Ovary (tissue), 3 donors: Measurements from ENCODE around the gene SRL.

ENCODE experiments used
- EP300 ChIP-seq: sonication (generic); formaldehyde crosslinking; IDR thresholded peaks from one replicate; pipeline ENCODE4 v1.6.1; 2017; ENCODE audit warnings: antibody characterized with exemption
- TF ChIP-seq, protein P1 (sequence below), 3 donors: fragments of 450-650 bp in 2 of 3; fragments of 200-600 bp in 1 of 3; IDR thresholded peaks; one replicate each; pipeline versions ENCODE4 v1.5.1 to v1.8.0; 2016 to 2022; ENCODE audit warnings: antibody characterized with exemption in 3 of 3, mild to moderate bottlenecking in 1 of 3
- donor health status: DM: no; HTN: no; CAD: no.

- TF ChIP-seq, protein P1, sequence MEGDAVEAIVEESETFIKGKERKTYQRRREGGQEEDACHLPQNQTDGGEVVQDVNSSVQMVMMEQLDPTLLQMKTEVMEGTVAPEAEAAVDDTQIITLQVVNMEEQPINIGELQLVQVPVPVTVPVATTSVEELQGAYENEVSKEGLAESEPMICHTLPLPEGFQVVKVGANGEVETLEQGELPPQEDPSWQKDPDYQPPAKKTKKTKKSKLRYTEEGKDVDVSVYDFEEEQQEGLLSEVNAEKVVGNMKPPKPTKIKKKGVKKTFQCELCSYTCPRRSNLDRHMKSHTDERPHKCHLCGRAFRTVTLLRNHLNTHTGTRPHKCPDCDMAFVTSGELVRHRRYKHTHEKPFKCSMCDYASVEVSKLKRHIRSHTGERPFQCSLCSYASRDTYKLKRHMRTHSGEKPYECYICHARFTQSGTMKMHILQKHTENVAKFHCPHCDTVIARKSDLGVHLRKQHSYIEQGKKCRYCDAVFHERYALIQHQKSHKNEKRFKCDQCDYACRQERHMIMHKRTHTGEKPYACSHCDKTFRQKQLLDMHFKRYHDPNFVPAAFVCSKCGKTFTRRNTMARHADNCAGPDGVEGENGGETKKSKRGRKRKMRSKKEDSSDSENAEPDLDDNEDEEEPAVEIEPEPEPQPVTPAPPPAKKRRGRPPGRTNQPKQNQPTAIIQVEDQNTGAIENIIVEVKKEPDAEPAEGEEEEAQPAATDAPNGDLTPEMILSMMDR (IDR thresholded peaks at IDR 0.05): no peak
- no peak for TF ChIP-seq EP300
Observed at GRCh38 chr16:4232541-4233386, 9.1 kb downstream of the SRL start.
